ENCODE results near the gene TRIP6. TPM values are rescaled to one million over a fixed set of nuclear protein-coding genes. Genes with fewer than 3 reads are reported as not detected.
"Not testable (repeated sequence)": the region's sequence is repeated elsewhere in the genome, so short reads cannot be mapped to it uniquely, and the experiment has no call there.

TRIP6 gene
- total RNA-seq, 1 donor from 2014 or later: 109 TPM

DNA sequence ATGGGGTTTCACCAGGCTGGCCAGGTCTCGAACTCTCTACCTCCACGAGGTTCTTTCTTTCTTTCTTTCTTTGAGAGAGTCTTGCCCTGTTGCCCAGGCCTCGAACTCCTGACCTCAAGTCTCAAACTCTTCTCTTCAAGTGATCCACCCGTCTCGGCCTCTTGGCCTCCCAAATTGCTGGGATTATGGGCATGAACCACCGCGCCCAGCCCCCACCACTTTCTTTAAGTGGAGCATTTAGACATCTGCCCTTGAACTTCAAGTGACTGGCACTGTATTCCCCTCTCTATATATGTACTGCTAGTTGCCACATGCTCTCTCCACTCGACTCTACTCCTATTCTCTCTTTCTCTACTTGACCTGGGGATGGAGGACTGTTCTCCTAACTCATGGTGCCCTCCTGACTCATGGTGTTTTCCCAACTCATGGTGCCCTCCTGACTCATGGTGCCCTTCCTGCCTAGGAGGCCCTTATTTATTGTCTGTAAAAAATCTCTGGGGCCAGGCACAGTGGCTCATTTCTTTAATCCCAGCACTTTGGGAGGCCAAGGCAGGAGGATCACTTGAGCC is 47.8 kb downstream of the TRIP6 start:
- no peaks in the 10 kb centered on the region for H3K27me3 Mint-ChIP-seq (ENCODE audit: low read depth)
- H3K9me3 Mint-ChIP-seq: no peaks in the 10 kb centered on the region
- H3K4me1 Mint-ChIP-seq: peaks cover 9% of the 10 kb centered on the region
- DNase-seq (ENCODE audit: low spot score in 2 of 2, unreplicated experiment in 2 of 2): no peak
- TF ChIP-seq, protein P1, sequence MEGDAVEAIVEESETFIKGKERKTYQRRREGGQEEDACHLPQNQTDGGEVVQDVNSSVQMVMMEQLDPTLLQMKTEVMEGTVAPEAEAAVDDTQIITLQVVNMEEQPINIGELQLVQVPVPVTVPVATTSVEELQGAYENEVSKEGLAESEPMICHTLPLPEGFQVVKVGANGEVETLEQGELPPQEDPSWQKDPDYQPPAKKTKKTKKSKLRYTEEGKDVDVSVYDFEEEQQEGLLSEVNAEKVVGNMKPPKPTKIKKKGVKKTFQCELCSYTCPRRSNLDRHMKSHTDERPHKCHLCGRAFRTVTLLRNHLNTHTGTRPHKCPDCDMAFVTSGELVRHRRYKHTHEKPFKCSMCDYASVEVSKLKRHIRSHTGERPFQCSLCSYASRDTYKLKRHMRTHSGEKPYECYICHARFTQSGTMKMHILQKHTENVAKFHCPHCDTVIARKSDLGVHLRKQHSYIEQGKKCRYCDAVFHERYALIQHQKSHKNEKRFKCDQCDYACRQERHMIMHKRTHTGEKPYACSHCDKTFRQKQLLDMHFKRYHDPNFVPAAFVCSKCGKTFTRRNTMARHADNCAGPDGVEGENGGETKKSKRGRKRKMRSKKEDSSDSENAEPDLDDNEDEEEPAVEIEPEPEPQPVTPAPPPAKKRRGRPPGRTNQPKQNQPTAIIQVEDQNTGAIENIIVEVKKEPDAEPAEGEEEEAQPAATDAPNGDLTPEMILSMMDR (IDR thresholded peaks at IDR 0.05; ENCODE audit: unreplicated experiment): no peak
- no peak overlapping the region for H3K4me3 Mint-ChIP-seq
- H3K27ac Mint-ChIP-seq: no peak overlapping the region
- H3K36me3 Mint-ChIP-seq: no peaks in the 10 kb centered on the region

DNA sequence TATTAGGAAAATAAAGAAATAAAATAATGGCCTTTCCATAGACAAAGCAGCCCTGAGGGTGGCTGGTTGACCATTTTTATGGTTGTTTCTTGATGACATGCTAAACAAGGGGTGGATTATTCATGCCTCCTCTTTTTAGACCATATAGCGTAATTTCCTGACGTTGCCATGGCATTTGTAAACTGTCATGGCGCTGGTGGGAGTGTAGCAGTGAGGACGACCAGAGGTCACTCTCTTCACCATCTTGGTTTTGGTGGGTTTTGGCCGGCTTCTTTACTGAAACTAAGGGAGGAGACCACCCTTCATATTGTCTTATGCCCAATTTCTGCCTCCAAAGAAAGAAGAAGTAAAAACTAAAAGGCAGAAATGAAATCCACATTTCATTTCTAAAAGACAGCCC is 52.1 kb downstream of the TRIP6 start:
- H3K9me3 Mint-ChIP-seq; H3K27me3 Mint-ChIP-seq (ENCODE audit: low read depth); H3K4me3 Mint-ChIP-seq; H3K36me3 Mint-ChIP-seq; DNase-seq (ENCODE audit: low spot score in 2 of 2, unreplicated experiment in 2 of 2); H3K27ac Mint-ChIP-seq: not testable (repeated sequence)
- H3K4me1 Mint-ChIP-seq: peaks cover 19% of the 10 kb centered on the region

DNA sequence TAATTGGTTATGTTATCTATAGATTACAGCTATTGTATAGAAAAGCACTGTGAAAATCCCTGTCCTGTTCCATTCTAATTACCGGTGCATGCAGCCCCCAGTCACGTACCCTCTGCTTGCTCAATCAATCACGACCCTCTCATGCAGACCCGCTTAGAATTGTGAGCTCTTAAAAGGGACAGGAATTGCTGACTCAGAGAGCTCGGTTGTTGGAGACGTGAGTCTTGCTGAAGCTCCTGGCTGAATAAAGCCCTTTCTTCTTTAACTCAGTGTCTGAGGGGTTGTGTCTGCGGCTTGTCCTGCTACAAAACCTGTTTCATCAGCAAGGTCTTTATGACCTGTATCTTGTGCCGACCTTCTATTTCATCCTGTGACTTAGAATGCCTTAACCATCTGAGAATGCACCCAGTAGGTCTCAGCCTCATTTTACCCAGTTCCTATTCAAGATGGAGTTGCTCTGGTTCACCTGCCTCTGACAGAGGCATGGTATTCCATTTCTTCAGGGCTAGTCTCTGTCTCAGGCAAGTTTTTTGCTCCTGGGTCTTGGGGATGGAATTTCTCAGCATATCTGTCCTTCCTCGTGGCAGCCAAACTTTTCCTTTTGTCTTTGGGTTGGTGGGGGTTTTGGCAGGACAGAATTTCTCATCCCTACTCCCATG is 52.7 kb downstream of the TRIP6 start:
- not testable (repeated sequence) for H3K9me3 Mint-ChIP-seq; H3K27me3 Mint-ChIP-seq (ENCODE audit: low read depth); H3K4me3 Mint-ChIP-seq; H3K36me3 Mint-ChIP-seq; DNase-seq (ENCODE audit: low spot score in 2 of 2, unreplicated experiment in 2 of 2); H3K27ac Mint-ChIP-seq
- peaks cover 19% of the 10 kb centered on the region for H3K4me1 Mint-ChIP-seq

DNA sequence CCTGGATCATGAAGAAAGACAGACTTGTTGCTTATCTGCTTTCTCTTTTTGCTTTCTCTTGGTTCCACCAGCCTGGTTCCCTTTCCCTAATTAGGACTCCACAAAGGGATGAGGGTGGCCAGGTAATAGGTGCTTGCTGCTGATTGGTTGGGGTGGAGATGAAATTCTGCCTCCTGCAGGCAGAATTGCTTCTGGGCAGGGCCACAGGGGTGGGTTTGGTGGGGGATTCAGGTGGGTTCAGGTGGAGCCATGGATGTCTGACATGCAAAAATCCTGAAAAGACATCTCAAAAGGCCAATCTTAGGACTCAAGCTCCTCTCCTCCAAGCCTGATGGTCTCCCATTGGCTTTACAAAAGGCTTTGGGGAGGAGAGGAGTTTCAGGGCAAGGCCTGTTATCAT is 53.9 kb downstream of the TRIP6 start:
- TF ChIP-seq, protein P1 (IDR thresholded peaks at IDR 0.05; ENCODE audit: unreplicated experiment): no peak
- Mint-ChIP-seq H3K4me3 (no peak overlapping the region), H3K9me3 (no peaks in the 10 kb centered on the region), H3K27ac (no peak overlapping the region), H3K36me3 (no peaks in the 10 kb centered on the region), H3K27me3 (ENCODE audit: low read depth) (no peaks in the 10 kb centered on the region), H3K4me1 (peaks cover 19% of the 10 kb centered on the region)
- no peak for DNase-seq (ENCODE audit: low spot score in 2 of 2, unreplicated experiment in 2 of 2)

Small RNA genes within 50 kb of the gene (microRNA-seq; reads per million reads assigned to microRNA genes)
- gene MIR6875: 1.2 reads per million

Other genes with a start within 250 kb of the TRIP6 start
- gene TFR2, start 225.8 kb upstream of the TRIP6 start, total RNA-seq: 0.38 to 0.69 TPM (median 0.54 TPM) in 3 replicates
- not detected in 3 replicates for gene ACTL6B, start 210.9 kb upstream of the TRIP6 start, total RNA-seq
- 173 to 178 TPM (median 174 TPM) in 3 replicates for gene GNB2, start 193.6 kb upstream of the TRIP6 start, total RNA-seq
- 98.5 to 99.2 TPM (median 99.1 TPM) in 3 replicates for gene GIGYF1, start 173.1 kb upstream of the TRIP6 start, total RNA-seq
- 26.0 to 27.2 TPM (median 26.6 TPM) in 3 replicates for gene POP7, start 161.3 kb upstream of the TRIP6 start, total RNA-seq
- gene EPO, start 146.9 kb upstream of the TRIP6 start, total RNA-seq: 0.16 to 0.27 TPM in 2 of 3 replicates, not detected in the other
- gene ZAN, start 133.8 kb upstream of the TRIP6 start, total RNA-seq: not detected in 3 replicates
- gene EPHB4, start 39.9 kb upstream of the TRIP6 start, total RNA-seq: 120 to 127 TPM (median 125 TPM) in 3 replicates
- gene SLC12A9, start 14.7 kb upstream of the TRIP6 start, total RNA-seq: 30.9 to 39.1 TPM (median 37.5 TPM) in 3 replicates
- gene SRRT, start 7.7 kb downstream of the TRIP6 start, total RNA-seq: 229 to 245 TPM (median 240 TPM) in 3 replicates
- gene UFSP1, start 22.3 kb downstream of the TRIP6 start, total RNA-seq: 6.0 to 8.0 TPM (median 6.4 TPM) in 3 replicates
- gene ACHE, start 28.5 kb downstream of the TRIP6 start, total RNA-seq: 9.2 to 10.4 TPM (median 9.6 TPM) in 3 replicates
- gene MUC3A, start 82.1 kb downstream of the TRIP6 start, total RNA-seq: 2.0 to 2.4 TPM (median 2.2 TPM) in 3 replicates
- 0.73 to 1.4 TPM (median 1.1 TPM) in 3 replicates for gene MUC12, start 102.2 kb downstream of the TRIP6 start, total RNA-seq
- gene MUC17, start 152.7 kb downstream of the TRIP6 start, total RNA-seq: not detected in 3 replicates
- 33.6 to 40.1 TPM (median 39.6 TPM) in 3 replicates for gene TRIM56, start 218.1 kb downstream of the TRIP6 start, total RNA-seq